Thoracic aorta (tissue), 2 donors: ENCODE results near the gene CXCL11. TPM values are rescaled to one million over a fixed set of nuclear protein-coding genes. Genes with fewer than 3 reads are reported as not detected.
A peak's percentile ranks its signal among the peaks of the same experiment; 100 is the strongest.

Source experiments
- ATAC-seq: fragments of 150-250 bp; one replicate; pipeline ENCODE4 v1.8.0; 2017; ENCODE audit warnings: low read depth; ENCODE audit not compliant: insufficient number of reproducible peaks, low FRiP score
- DNase-seq: peaks from one replicate; pipeline ENCODE4 v3.0.0-alpha.2; 2020; ENCODE audit warnings: low spot score
- H3K27ac ChIP-seq, 2 donors: fragments of 200-600 bp; sonication (generic); 1 replicate in 1 of 2; 2 replicates in 1 of 2; pipeline ENCODE4 v1.5.1; 2016; ENCODE audit warnings: mild to moderate bottlenecking in 2 of 2, moderate library complexity in 2 of 2
- H3K27me3 ChIP-seq: fragments of 200-600 bp; sonication (generic); replicated peaks from 2 replicates; pipeline ENCODE4 v1.6.0; 2016; ENCODE audit warnings: mild to moderate bottlenecking; ENCODE audit not compliant: insufficient read depth
- H3K36me3 ChIP-seq: fragments of 200-600 bp; sonication (generic); one replicate; pipeline ENCODE4 v1.5.1; 2016
- H3K4me1 ChIP-seq, 2 donors: fragments of 200-600 bp; sonication (generic); 1 replicate in 1 of 2; 2 replicates in 1 of 2; pipeline versions ENCODE4 v1.5.1 to v1.6.0; 2016; ENCODE audit warnings: low read depth in 2 of 2, mild to moderate bottlenecking in 1 of 2; ENCODE audit not compliant: control insufficient read depth in 1 of 2
- H3K4me3 ChIP-seq: fragments of 200-600 bp; sonication (generic); 2 replicates; pipeline ENCODE4 v1.5.1; 2016; ENCODE audit warnings: mild to moderate bottlenecking
- H3K9me3 ChIP-seq: fragments of 200-600 bp; sonication (generic); 2 replicates; pipeline ENCODE4 v1.5.1; 2016
- CTCF ChIP-seq: fragments of 200-600 bp; sonication (generic); IDR thresholded peaks from one replicate; pipeline ENCODE4 v1.5.1; 2019; ENCODE audit warnings: antibody characterized with exemption
- total RNA-seq, 2 donors: library from RNA; depleted of rRNA; stranded (reverse); fragments of >200 nt; gene quantifications; one replicate each; pipeline versions ENCODE4 v1.1.0 to v1.2.3, GENCODE V29; 2016

The CXCL11 gene
- total RNA-seq, 2 donors from 2014 or later = not detected

- Histone ChIP-seq H3K36me3 (no peaks in the 10 kb centered on the region), H3K27ac (no peak overlapping the region), H3K4me1 (no peaks in the 10 kb centered on the region), H3K4me3 (no peak overlapping the region), H3K27me3 (no peaks in the 10 kb centered on the region), H3K9me3 (no peaks in the 10 kb centered on the region)
- ATAC-seq (no peak), DNase-seq (no peak)
- TF ChIP-seq CTCF = no peak
Measured at GRCh38 chr4:76036855-76037254, 985 bp upstream of the CXCL11 start.

GRCh38 chr4:76035141-76035540 lies 729 bp downstream of the CXCL11 start:
- no peak for DNase-seq
- H3K4me1 ChIP-seq = no peaks in the 10 kb centered on the region
- ATAC-seq = no peak

GRCh38 chr4:76029300-76029699 lies 6.6 kb downstream of the CXCL11 start:
- no peak for ATAC-seq
- Histone ChIP-seq H3K4me3 (no peak overlapping the region), H3K4me1 (no peaks in the 10 kb centered on the region), H3K36me3 (no peaks in the 10 kb centered on the region), H3K27ac (no peak overlapping the region), H3K9me3 (no peaks in the 10 kb centered on the region), H3K27me3 (no peaks in the 10 kb centered on the region)
- DNase-seq = no peak
- TF ChIP-seq CTCF = no peak

More at GRCh38 chr4:76035141-76035540, 729 bp downstream of the CXCL11 start:
- Histone ChIP-seq H3K9me3 (no peaks in the 10 kb centered on the region), H3K27ac (no peak overlapping the region), H3K4me3 (no peak overlapping the region), H3K27me3 (no peaks in the 10 kb centered on the region), H3K36me3 (no peaks in the 10 kb centered on the region)
- TF ChIP-seq CTCF = no peak

- H3K9me3 ChIP-seq = no peaks in the 10 kb centered on the region
- no peak overlapping the region for H3K27ac ChIP-seq
- DNase-seq = no peak
- no peaks in the 10 kb centered on the region for H3K4me1 ChIP-seq
- no peak for ATAC-seq
- peak overlapping the region; percentile 32 for H3K4me3 ChIP-seq
- H3K27me3 ChIP-seq = no peaks in the 10 kb centered on the region
- no peak for TF ChIP-seq CTCF
- H3K36me3 ChIP-seq = no peaks in the 10 kb centered on the region
Measured at GRCh38 chr4:76028350-76028765, 7.5 kb downstream of the CXCL11 start.

- H3K4me3 ChIP-seq = no peak overlapping the region
- no peaks in the 10 kb centered on the region for H3K4me1 ChIP-seq
- no peak overlapping the region for H3K27ac ChIP-seq
- H3K9me3 ChIP-seq = no peaks in the 10 kb centered on the region
- DNase-seq = no peak
- no peak for ATAC-seq
- no peaks in the 10 kb centered on the region for H3K36me3 ChIP-seq
- H3K27me3 ChIP-seq = no peaks in the 10 kb centered on the region
- TF ChIP-seq CTCF = no peak
Measured at GRCh38 chr4:76024065-76024464, 11.8 kb downstream of the CXCL11 start.
